Progenitor cell of endocrine pancreas (in vitro differentiated cells): ENCODE results near the gene SAFB2. TPM values are rescaled to one million over a fixed set of nuclear protein-coding genes. Genes with fewer than 3 reads are reported as not detected.

Experiments used
- DNase-seq: peaks from one replicate; pipeline ENCODE4 v3.0.0; 2021; ENCODE audit warnings: low spot score; ENCODE audit not compliant: unreplicated experiment
- H3K27ac Mint-ChIP-seq: 2 replicates; pipeline ENCODE4 v1.8.0; 2021; ENCODE audit warnings: mild to moderate bottlenecking, moderate library complexity, mixed read lengths
- H3K27me3 Mint-ChIP-seq: 2 replicates; pipeline ENCODE4 v1.8.0; 2021; ENCODE audit warnings: mixed read lengths
- H3K36me3 Mint-ChIP-seq: 2 replicates; pipeline ENCODE4 v1.8.0; 2022; ENCODE audit warnings: mixed read lengths; ENCODE audit not compliant: insufficient read depth
- H3K4me1 Mint-ChIP-seq: 2 replicates; pipeline ENCODE4 v1.8.0; 2021; ENCODE audit warnings: low read depth, mixed read lengths
- H3K4me3 Mint-ChIP-seq: 2 replicates; pipeline ENCODE4 v1.8.0; 2021; ENCODE audit warnings: low read depth, mild to moderate bottlenecking, moderate library complexity, mixed read lengths
- H3K9me3 Mint-ChIP-seq: 2 replicates; pipeline ENCODE4 v1.8.0; 2021; ENCODE audit warnings: low read depth, mixed read lengths
- CTCF ChIP-seq: fragments of 200-600 bp; sonication (generic); IDR thresholded peaks from one replicate; pipeline ENCODE4 v1.5.0; 2021; ENCODE audit warnings: antibody characterized with exemption, mild to moderate bottlenecking; ENCODE audit not compliant: unreplicated experiment
- total RNA-seq: library from RNA; stranded (reverse); gene quantifications from 2 replicates; pipeline ENCODE4 v1.2.1, GENCODE V29; 2021

The SAFB2 gene
- total RNA-seq, 1 donor from 2014 or later = 107 TPM

DNA sequence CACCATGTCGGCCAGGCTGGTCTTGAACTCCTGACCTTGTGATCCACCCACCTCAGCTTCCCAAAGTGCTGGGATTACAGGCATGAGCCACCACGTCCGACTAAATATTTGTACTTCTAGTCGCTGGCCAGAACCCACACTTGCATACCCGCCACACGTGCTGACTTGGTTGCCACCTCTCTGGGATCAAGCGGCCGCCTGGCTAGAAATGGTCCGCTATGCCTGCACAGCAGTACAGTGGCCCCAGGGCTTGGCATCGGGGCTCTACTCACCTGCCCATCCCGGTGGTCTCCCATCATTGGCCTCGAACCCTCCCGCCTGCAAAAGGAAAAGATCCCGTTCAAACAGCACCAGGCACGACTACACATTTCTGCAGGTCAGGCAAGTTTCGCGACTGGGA, 31.1 kb downstream of the SAFB2 start:
- TF ChIP-seq CTCF = no peak
- H3K9me3 Mint-ChIP-seq = no peaks in the 10 kb centered on the region
- peaks cover 25% of the 10 kb centered on the region for H3K36me3 Mint-ChIP-seq
- no peaks in the 10 kb centered on the region for H3K4me1 Mint-ChIP-seq
- no peak for DNase-seq
- H3K27ac Mint-ChIP-seq = no peak overlapping the region
- no peaks in the 10 kb centered on the region for H3K27me3 Mint-ChIP-seq
- H3K4me3 Mint-ChIP-seq = no peak overlapping the region

- Mint-ChIP-seq H3K4me1 (peaks cover under 1% of the 10 kb centered on the region), H3K27me3 (no peaks in the 10 kb centered on the region), H3K36me3 (peaks cover 25% of the 10 kb centered on the region), H3K9me3 (no peaks in the 10 kb centered on the region), H3K27ac (no peak overlapping the region), H3K4me3 (no peak overlapping the region)
- no peak for DNase-seq
- no peak for TF ChIP-seq CTCF
Measured at GRCh38 chr19:5590865-5591154, 31.8 kb downstream of the SAFB2 start.

DNA sequence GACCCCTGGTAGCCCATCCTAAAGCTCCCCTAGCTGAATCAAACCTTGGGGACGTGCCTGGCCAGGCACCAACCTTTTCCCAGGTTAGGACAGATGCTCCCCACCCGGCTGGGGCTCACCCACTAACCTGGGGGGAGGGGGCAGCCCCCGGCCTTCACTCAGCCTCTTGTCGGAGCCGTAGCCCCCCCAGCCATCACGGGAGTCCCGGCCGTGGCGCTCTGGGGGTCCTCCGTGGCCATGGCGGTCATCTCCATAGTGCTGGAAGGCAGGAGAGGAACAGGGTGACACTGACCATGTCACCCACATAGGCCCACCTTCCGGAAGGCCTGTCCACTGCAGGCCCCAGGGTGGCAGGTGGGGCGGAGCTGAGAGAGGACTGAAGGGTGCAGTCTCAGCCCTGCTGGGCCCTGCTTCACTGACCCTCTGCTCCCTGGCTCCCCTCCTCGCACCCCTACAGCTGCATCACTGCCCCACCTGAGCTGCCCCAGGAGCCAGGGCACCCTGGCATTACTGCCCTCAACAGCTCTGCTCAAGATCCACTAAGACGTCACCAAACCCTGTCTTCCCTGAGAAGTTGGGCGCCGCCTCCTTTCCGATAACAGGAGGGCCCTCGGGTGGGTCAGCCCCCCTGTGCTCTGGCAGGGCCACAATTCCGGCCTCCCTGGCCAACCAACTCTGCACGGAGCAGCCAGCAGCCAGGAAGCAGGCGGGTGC, 32.3 kb downstream of the SAFB2 start:
- Mint-ChIP-seq H3K4me3 (no peak overlapping the region), H3K9me3 (no peaks in the 10 kb centered on the region), H3K36me3 (peaks cover 21% of the 10 kb centered on the region), H3K4me1 (peaks cover 4% of the 10 kb centered on the region), H3K27ac (no peak overlapping the region), H3K27me3 (no peaks in the 10 kb centered on the region)
- DNase-seq = no peak
- no peak for TF ChIP-seq CTCF

DNA sequence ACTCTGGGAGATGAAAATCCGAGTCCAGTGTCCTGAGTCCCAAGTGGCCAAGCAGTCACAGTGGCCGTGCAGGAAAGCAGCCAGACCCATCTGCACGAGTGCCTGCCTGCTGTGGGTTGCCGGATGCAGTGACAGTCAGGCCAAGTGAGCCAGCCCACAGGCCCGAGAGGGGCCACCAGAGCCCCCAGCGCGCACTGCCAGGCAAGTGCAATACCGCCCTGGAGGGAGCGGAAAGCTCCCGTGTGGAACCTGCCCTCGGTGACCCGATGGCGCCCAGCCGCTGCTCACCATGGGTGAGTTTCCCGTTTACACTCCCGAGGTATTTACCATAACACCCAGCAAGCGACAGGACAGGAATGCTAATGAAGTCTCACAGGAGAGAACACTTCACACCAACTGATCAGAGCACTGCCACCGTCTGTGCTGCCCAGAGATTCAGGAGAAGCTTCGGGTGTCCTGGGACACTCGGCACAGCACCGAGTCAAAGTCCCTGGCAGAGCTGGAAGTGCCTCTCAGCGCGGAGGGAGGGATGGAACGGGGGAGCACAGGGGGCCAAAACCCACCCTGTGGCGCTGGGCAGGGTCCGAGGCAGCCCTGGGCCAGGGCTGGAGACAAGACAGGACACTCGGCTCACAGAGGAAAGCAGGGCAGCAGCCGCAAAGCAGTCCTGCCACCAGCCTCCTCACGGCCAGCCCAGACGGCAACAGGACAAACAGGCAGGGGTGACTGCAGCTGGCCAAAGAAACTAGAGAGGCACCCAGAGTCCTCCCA, 33.5 kb downstream of the SAFB2 start:
- Mint-ChIP-seq H3K36me3 (peaks cover 20% of the 10 kb centered on the region), H3K9me3 (no peaks in the 10 kb centered on the region), H3K4me1 (peaks cover 4% of the 10 kb centered on the region), H3K27ac (no peak overlapping the region), H3K27me3 (no peaks in the 10 kb centered on the region), H3K4me3 (no peak overlapping the region)
- no peak for DNase-seq
- TF ChIP-seq CTCF = no peak

GRCh38 chr19:5588441-5588840, 34.1 kb downstream of the SAFB2 start:
- Mint-ChIP-seq H3K9me3 (no peaks in the 10 kb centered on the region), H3K27ac (no peak overlapping the region), H3K4me1 (peaks cover 4% of the 10 kb centered on the region), H3K4me3 (no peak overlapping the region), H3K36me3 (peaks cover 18% of the 10 kb centered on the region), H3K27me3 (no peaks in the 10 kb centered on the region)
- TF ChIP-seq CTCF = no peak
- DNase-seq = no peak
